Body of pancreas (tissue), 4 donors: ENCODE data around the gene FAM193A. TPM values are rescaled to one million over a fixed set of nuclear protein-coding genes. Genes with fewer than 3 reads are reported as not detected.
"Not testable (repeated sequence)": the region's sequence is repeated elsewhere in the genome, so short reads cannot be mapped to it uniquely, and the experiment has no call there.

Experiments used
- ATAC-seq: fragments of 150-250 bp; one replicate; pipeline ENCODE4 v1.9.1; 2016
- DNase-seq, 4 donors: peaks; one replicate each; pipeline ENCODE4 v3.0.0-alpha.2; 2019
- H3K27ac ChIP-seq, 4 donors: fragments of 200-600 bp; sonication (generic); 1 replicate in 3 of 4; 2 replicates in 1 of 4; pipeline versions ENCODE4 v1.5.1 to v1.6.1; 2016 to 2019; ENCODE audit warnings: mild to moderate bottlenecking in 1 of 4, mixed read lengths in 1 of 4, moderate library complexity in 1 of 4
- H3K27me3 ChIP-seq, 2 donors: fragments of 200-600 bp; sonication (generic); one replicate each; pipeline ENCODE4 v1.6.0; 2016; ENCODE audit warnings: mild to moderate bottlenecking in 1 of 2
- H3K36me3 ChIP-seq, 2 donors: fragments of 200-600 bp; sonication (generic); replicated peaks in 1 of 2; 2 replicates each; pipeline ENCODE4 v1.5.1; 2016; ENCODE audit warnings: low read depth in 2 of 2; ENCODE audit not compliant: insufficient read depth in 1 of 2
- H3K4me1 ChIP-seq: fragments of 200-600 bp; sonication (generic); one replicate; pipeline ENCODE4 v1.6.0; 2016
- H3K4me3 ChIP-seq, 2 donors: fragments of 200-600 bp; sonication (generic); 1 replicate in 1 of 2; 2 replicates in 1 of 2; pipeline ENCODE4 v1.5.1; 2016 to 2019
- H3K9me3 ChIP-seq, 3 donors: fragments of 200-600 bp; sonication (generic); 1 replicate in 2 of 3; 2 replicates in 1 of 3; pipeline ENCODE4 v1.5.1; 2016
- POLR2A ChIP-seq, 3 donors: fragments of 450-650 bp; IDR thresholded peaks; one replicate each; pipeline ENCODE4 v1.6.1; 2016; ENCODE audit warnings: antibody characterized with exemption in 3 of 3, mild to moderate bottlenecking in 2 of 3
- WGBS, 2 donors: methylation state at CpG; one replicate each; pipeline ENCODE4 v1.1.5; 2017; 5-methylcytosine and 5-hydroxymethylcytosine counted together
- intact Hi-C: fragments of 100-400 bp; cut with DNase I; formaldehyde crosslinking; loops from one replicate; pipeline ENCODE4 v1.15.1; 2023
- total RNA-seq, 2 donors: library from RNA; depleted of rRNA; stranded (reverse); fragments of >200 nt; gene quantifications; one replicate each; pipeline ENCODE4 v1.1.0, GENCODE V29; 2016
- TF ChIP-seq, protein P1 (sequence below), 7 experiments: fragments of 450-650 bp in 4 of 7; fragments of 200-600 bp in 3 of 7; sonication (generic) in 3 of 7; IDR thresholded peaks; one replicate each; pipeline ENCODE4 v1.5.1; 2016 to 2019; ENCODE audit warnings: antibody characterized with exemption in 7 of 7

The FAM193A gene
- total RNA-seq, 2 donors from 2014 or later = 14.8 to 22.7 TPM

DNA sequence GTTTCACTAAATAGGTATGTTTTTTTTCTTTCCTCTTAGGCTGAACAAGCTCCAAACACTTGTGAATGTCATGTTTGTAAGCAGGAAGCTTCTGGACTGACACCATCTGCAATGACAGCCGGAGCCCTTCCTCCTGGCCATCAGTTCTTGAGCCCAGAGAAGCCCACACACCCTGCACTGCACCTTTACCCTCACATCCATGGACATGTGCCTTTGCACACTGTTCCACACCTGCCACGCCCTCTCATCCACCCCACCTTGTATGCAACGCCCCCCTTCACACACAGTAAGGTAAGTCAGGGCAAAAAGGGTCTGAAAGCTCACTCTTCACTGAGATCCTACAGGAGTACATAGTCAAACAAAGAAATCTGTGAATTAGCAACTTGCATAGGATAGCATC, 135.6 kb downstream of the FAM193A start:
- WGBS, 2 donors = 89 to 91% methylated on average over 3 of the region's 3 CpGs
- no peak for TF ChIP-seq POLR2A (IDR thresholded peaks at IDR 0.05)
- TF ChIP-seq, protein P1, sequence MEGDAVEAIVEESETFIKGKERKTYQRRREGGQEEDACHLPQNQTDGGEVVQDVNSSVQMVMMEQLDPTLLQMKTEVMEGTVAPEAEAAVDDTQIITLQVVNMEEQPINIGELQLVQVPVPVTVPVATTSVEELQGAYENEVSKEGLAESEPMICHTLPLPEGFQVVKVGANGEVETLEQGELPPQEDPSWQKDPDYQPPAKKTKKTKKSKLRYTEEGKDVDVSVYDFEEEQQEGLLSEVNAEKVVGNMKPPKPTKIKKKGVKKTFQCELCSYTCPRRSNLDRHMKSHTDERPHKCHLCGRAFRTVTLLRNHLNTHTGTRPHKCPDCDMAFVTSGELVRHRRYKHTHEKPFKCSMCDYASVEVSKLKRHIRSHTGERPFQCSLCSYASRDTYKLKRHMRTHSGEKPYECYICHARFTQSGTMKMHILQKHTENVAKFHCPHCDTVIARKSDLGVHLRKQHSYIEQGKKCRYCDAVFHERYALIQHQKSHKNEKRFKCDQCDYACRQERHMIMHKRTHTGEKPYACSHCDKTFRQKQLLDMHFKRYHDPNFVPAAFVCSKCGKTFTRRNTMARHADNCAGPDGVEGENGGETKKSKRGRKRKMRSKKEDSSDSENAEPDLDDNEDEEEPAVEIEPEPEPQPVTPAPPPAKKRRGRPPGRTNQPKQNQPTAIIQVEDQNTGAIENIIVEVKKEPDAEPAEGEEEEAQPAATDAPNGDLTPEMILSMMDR (IDR thresholded peaks at IDR 0.05) = no peak
- H3K4me1 ChIP-seq = no peaks in the 10 kb centered on the region
- no peak overlapping the region for H3K4me3 ChIP-seq
- H3K27ac ChIP-seq = no peak overlapping the region
- ATAC-seq = no peak
- H3K36me3 ChIP-seq = peaks cover 8 to 13% of the 10 kb centered on the region in 2 donors
- H3K9me3 ChIP-seq = no peaks in the 10 kb centered on the region
- DNase-seq = no peak
- H3K27me3 ChIP-seq = no peaks in the 10 kb centered on the region
- intact Hi-C loops = no loop called here

- TF ChIP-seq, protein P1 (IDR thresholded peaks at IDR 0.05) = no peak
- no peak for TF ChIP-seq POLR2A (IDR thresholded peaks at IDR 0.05)
- H3K36me3 ChIP-seq = peaks cover 8 to 13% of the 10 kb centered on the region in 2 donors
- no peaks in the 10 kb centered on the region for H3K4me1 ChIP-seq
- H3K4me3 ChIP-seq = no peak overlapping the region
- intact Hi-C loops = no loop called here
- ATAC-seq (no peak), DNase-seq (no peak)
- no peak overlapping the region for H3K27ac ChIP-seq
- no peaks in the 10 kb centered on the region for H3K9me3 ChIP-seq
- H3K27me3 ChIP-seq = no peaks in the 10 kb centered on the region
- 75 to 78% methylated on average over 2 of the region's 2 CpGs for WGBS, 2 donors
These were observed 136.3 kb downstream of the FAM193A start for GRCh38 chr4:2672700-2673099.

DNA sequence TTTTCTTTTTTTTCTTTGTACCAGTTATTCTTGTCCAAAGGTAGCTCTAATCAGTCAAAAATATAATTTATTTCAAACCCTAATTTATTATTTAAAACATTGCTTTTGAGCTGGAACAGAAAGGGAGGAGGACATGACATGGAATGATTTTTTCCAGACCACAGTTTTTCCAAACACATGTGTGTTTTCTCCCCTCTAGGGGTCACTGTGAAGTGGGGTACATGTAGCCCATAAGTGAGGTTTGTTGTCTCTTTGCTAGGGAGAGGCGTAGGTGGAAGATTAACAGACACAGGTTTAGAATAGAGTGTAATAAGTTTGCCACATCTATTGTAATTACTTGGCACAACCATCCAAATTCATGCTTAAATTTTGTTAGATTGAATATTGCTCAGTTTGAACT, 136.7 kb downstream of the FAM193A start:
- H3K27ac ChIP-seq = no peak overlapping the region

DNA sequence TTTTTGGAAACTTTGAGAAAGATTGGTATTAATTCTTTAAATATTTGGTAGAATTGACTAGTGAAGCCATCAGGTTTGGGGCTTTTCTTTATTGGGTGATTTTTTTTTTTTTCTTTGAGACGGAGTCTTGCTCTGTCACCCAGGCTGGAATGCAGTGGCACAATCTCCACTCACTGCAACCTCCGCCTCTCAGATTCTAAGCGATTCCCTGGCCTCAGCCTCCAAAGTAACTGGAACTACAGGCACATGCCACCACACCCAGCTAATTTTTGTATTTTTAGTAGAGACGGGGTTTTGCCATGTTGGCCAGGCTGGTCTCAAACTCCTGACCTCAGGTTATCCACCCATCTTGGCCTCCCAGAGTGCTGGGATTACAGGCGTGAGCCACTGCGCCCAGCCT, 143.3 kb downstream of the FAM193A start:
- H3K36me3 ChIP-seq, H3K9me3 ChIP-seq, intact Hi-C loops, H3K4me3 ChIP-seq, H3K4me1 ChIP-seq, ATAC-seq, H3K27me3 ChIP-seq, H3K27ac ChIP-seq, DNase-seq: not testable (repeated sequence)
- WGBS, 2 donors = 94 to 96% methylated on average over 6 of the region's 6 CpGs

More for the DNA sequence above, 136.7 kb downstream of the FAM193A start:
- ATAC-seq (no peak), DNase-seq (no peak)
- no peak overlapping the region for H3K4me3 ChIP-seq
- H3K27me3 ChIP-seq = no peaks in the 10 kb centered on the region
- H3K36me3 ChIP-seq = peaks cover 8 to 13% of the 10 kb centered on the region in 2 donors
- TF ChIP-seq, protein P1 (IDR thresholded peaks at IDR 0.05) = no peak
- TF ChIP-seq POLR2A (IDR thresholded peaks at IDR 0.05) = no peak
- no peaks in the 10 kb centered on the region for H3K4me1 ChIP-seq
- intact Hi-C loops = no loop called here
- 57 to 58% methylated on average over 1 of the region's 1 CpG for WGBS, 2 donors
- H3K9me3 ChIP-seq = no peaks in the 10 kb centered on the region

- no peak for ATAC-seq
- Histone ChIP-seq H3K4me3 (no peak overlapping the region), H3K27ac (no peak overlapping the region), H3K9me3 (no peaks in the 10 kb centered on the region), H3K27me3 (no peaks in the 10 kb centered on the region), H3K36me3 (peaks cover 3 to 11% of the 10 kb centered on the region in 2 donors), H3K4me1 (no peaks in the 10 kb centered on the region)
- intact Hi-C loops = no loop called here
- TF ChIP-seq, protein P1 (IDR thresholded peaks at IDR 0.05) = no peak
- no peak for TF ChIP-seq POLR2A (IDR thresholded peaks at IDR 0.05)
- no peak for DNase-seq
- WGBS, 2 donors = 93 to 94% methylated on average over 9 of the region's 9 CpGs
These were observed 148.0 kb downstream of the FAM193A start for GRCh38 chr4:2684486-2684885.
